Body of pancreas (tissue), 4 donors: ENCODE data around the gene OXTR. TPM values are rescaled to one million over a fixed set of nuclear protein-coding genes. Genes with fewer than 3 reads are reported as not detected.

Experiments used
- ATAC-seq: fragments of 150-250 bp; one replicate; pipeline ENCODE4 v1.9.1; 2016
- DNase-seq, 4 donors: peaks; one replicate each; pipeline ENCODE4 v3.0.0-alpha.2; 2019
- H3K27ac ChIP-seq, 4 donors: fragments of 200-600 bp; sonication (generic); 1 replicate in 3 of 4; 2 replicates in 1 of 4; pipeline versions ENCODE4 v1.5.1 to v1.6.1; 2016 to 2019; ENCODE audit warnings: mild to moderate bottlenecking in 1 of 4, mixed read lengths in 1 of 4, moderate library complexity in 1 of 4
- H3K27me3 ChIP-seq, 2 donors: fragments of 200-600 bp; sonication (generic); one replicate each; pipeline ENCODE4 v1.6.0; 2016; ENCODE audit warnings: mild to moderate bottlenecking in 1 of 2
- H3K36me3 ChIP-seq, 2 donors: fragments of 200-600 bp; sonication (generic); replicated peaks in 1 of 2; 2 replicates each; pipeline ENCODE4 v1.5.1; 2016; ENCODE audit warnings: low read depth in 2 of 2; ENCODE audit not compliant: insufficient read depth in 1 of 2
- H3K4me1 ChIP-seq: fragments of 200-600 bp; sonication (generic); one replicate; pipeline ENCODE4 v1.6.0; 2016
- H3K4me3 ChIP-seq, 2 donors: fragments of 200-600 bp; sonication (generic); 1 replicate in 1 of 2; 2 replicates in 1 of 2; pipeline ENCODE4 v1.5.1; 2016 to 2019
- H3K9me3 ChIP-seq, 3 donors: fragments of 200-600 bp; sonication (generic); 1 replicate in 2 of 3; 2 replicates in 1 of 3; pipeline ENCODE4 v1.5.1; 2016
- CTCF ChIP-seq, 7 experiments: fragments of 450-650 bp in 4 of 7; fragments of 200-600 bp in 3 of 7; sonication (generic) in 3 of 7; IDR thresholded peaks; one replicate each; pipeline ENCODE4 v1.5.1; 2016 to 2019; ENCODE audit warnings: antibody characterized with exemption in 7 of 7
- POLR2A ChIP-seq, 3 donors: fragments of 450-650 bp; IDR thresholded peaks; one replicate each; pipeline ENCODE4 v1.6.1; 2016; ENCODE audit warnings: antibody characterized with exemption in 3 of 3, mild to moderate bottlenecking in 2 of 3
- WGBS, 2 donors: methylation state at CpG; one replicate each; pipeline ENCODE4 v1.1.5; 2017; 5-methylcytosine and 5-hydroxymethylcytosine counted together
- intact Hi-C: fragments of 100-400 bp; cut with DNase I; formaldehyde crosslinking; loops from one replicate; pipeline ENCODE4 v1.15.1; 2023
- total RNA-seq, 2 donors: library from RNA; depleted of rRNA; stranded (reverse); fragments of >200 nt; gene quantifications; one replicate each; pipeline ENCODE4 v1.1.0, GENCODE V29; 2016

Gene OXTR
- total RNA-seq, 2 donors from 2014 or later = 0.33 TPM; not detected in 1

DNA sequence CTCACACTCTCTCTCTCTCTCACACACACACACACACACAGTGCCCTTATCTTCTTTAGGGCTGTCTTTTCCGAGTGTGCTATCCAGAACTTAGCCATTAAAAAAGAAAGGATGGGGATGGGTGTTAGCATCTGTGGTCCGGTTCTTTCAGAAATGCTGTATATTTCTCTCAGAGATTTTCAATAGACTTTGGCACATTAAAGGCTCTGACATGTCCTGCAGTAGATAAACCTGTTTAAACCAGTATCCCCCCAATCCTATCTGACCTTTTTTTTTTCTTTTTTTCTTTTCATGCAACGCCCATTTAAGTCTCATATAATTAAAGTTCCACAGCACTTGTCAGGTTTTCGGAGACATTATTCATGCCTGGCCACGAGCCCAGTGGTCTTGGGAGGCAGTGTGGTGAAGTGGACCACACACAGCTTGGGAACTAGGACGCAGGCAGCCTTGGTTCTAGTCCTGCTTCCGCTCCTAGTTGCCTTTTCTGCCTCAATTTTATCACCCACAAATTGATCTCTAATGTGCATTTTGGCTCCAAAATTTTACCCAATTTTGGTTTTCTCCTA lies 22.6 kb downstream of the OXTR start:
- intact Hi-C loops = no loop called here
- no peaks in the 10 kb centered on the region for H3K4me1 ChIP-seq
- H3K4me3 ChIP-seq = no peak overlapping the region
- TF ChIP-seq POLR2A (IDR thresholded peaks at IDR 0.05) = no peak
- no peak for TF ChIP-seq CTCF (IDR thresholded peaks at IDR 0.05)
- ATAC-seq (no peak), DNase-seq (no peak)
- H3K9me3 ChIP-seq = no peaks in the 10 kb centered on the region
- no peaks in the 10 kb centered on the region for H3K27me3 ChIP-seq
- no peak overlapping the region for H3K27ac ChIP-seq
- H3K36me3 ChIP-seq = no peaks in the 10 kb centered on the region
- WGBS, 2 donors = 51 to 57% methylated on average over 7 of the region's 7 CpGs

GRCh38 chr3:8745619-8746370 lies 23.6 kb downstream of the OXTR start:
- ATAC-seq = no peak
- WGBS, 2 donors = 81 to 83% methylated on average over 19 to 25 of the region's 25 CpGs
- TF ChIP-seq POLR2A (IDR thresholded peaks at IDR 0.05) (no peak), CTCF (IDR thresholded peaks at IDR 0.05) (no peak)

GRCh38 chr3:8743911-8744310 lies 25.5 kb downstream of the OXTR start:
- TF ChIP-seq CTCF (IDR thresholded peaks at IDR 0.05) (no peak), POLR2A (IDR thresholded peaks at IDR 0.05) (no peak)
- no peak for ATAC-seq
- 80 to 81% methylated on average over 3 of the region's 3 CpGs for WGBS, 2 donors
- no peaks in the 10 kb centered on the region for H3K36me3 ChIP-seq
- no peaks in the 10 kb centered on the region for H3K4me1 ChIP-seq
- H3K27ac ChIP-seq = no peak overlapping the region
- H3K27me3 ChIP-seq = no peaks in the 10 kb centered on the region
- no peak for DNase-seq
- H3K9me3 ChIP-seq = no peaks in the 10 kb centered on the region
- intact Hi-C loops = no loop called here
- no peak overlapping the region for H3K4me3 ChIP-seq

More at GRCh38 chr3:8745619-8746370, 23.6 kb downstream of the OXTR start:
- H3K4me3 ChIP-seq = no peak overlapping the region
- no peaks in the 10 kb centered on the region for H3K36me3 ChIP-seq
- H3K4me1 ChIP-seq = no peaks in the 10 kb centered on the region
- no peak for DNase-seq
- no peak overlapping the region for H3K27ac ChIP-seq
- no peaks in the 10 kb centered on the region for H3K27me3 ChIP-seq
- H3K9me3 ChIP-seq = no peaks in the 10 kb centered on the region
- intact Hi-C loops = no loop called here

GRCh38 chr3:8743021-8743601 lies 26.3 kb downstream of the OXTR start:
- Histone ChIP-seq H3K36me3 (no peaks in the 10 kb centered on the region), H3K4me3 (no peak overlapping the region), H3K27me3 (no peaks in the 10 kb centered on the region), H3K4me1 (no peaks in the 10 kb centered on the region), H3K27ac (no peak overlapping the region), H3K9me3 (no peaks in the 10 kb centered on the region)
- ATAC-seq (no peak), DNase-seq (no peak)
- WGBS, 2 donors = 65 to 67% methylated on average over 6 of the region's 6 CpGs
- TF ChIP-seq POLR2A (IDR thresholded peaks at IDR 0.05) (no peak), CTCF (IDR thresholded peaks at IDR 0.05) (no peak)
- intact Hi-C loops = no loop called here
